GM21367 (cell line): ENCODE data around the gene SEMA5A.

Experiments
- ATAC-seq: cut with Tn5 transposase; IDR thresholded peaks from one replicate; pipeline ENCODE4 v1.9.1; 2021; ENCODE audit not compliant: unreplicated experiment

The SEMA5A gene

DNA sequence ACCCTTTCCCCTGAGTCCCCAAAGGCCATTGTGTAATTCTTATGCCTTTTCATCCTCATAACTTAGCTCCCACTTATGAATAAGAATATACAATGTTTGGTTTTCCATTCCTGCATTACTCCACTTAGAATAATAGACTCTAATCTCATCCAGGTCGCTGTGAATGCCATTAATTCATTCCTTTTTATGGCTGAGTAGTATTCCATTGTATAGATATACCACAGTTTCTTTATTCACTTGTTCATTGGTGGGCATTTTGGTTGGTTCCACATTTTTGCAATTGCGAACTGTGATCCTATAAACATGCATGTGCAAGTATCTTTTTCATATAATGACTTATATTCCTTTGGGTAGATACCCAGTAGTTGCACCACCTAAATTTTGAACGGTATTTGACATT, 101.5 kb downstream of the SEMA5A start:
- ATAC-seq, result no peak

DNA sequence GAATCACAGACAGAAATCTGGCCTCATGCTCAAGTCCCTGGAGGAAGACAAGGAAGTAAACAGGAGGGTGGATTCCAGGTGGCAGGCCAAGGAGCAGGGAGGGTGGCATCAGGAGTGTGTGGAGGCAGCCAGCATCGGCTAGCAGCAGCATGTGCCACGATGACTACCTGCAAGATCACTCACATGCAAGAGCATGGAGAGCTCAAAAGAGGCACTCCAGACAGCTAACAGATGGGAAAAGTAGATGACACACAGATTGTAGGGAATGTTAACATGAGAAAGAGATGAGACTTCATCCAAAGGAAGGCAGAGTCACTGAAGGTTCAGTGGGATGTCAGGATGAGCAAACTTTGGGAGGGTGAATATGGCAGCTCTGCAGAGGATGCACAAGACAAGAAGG, 104.3 kb downstream of the SEMA5A start:
- ATAC-seq, result no peak

DNA sequence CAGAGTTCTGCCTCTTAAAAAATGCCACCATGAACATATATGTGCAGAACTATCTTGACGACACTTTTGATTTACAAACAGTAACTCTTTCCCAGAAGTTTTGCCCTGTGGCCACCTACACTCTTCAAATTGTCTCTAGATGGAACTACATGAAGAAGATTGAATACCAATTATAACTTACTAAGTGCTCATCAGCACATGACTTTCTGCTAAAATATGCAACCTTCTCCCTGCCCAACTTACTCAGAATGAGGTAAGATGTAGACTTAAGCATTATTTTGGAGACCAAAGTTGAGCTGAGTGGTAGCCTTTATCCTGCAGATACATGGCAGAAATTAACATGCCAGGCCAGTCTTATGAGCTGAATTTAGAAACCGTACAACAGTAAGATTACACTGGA, 105.4 kb downstream of the SEMA5A start:
- no peak for ATAC-seq

DNA sequence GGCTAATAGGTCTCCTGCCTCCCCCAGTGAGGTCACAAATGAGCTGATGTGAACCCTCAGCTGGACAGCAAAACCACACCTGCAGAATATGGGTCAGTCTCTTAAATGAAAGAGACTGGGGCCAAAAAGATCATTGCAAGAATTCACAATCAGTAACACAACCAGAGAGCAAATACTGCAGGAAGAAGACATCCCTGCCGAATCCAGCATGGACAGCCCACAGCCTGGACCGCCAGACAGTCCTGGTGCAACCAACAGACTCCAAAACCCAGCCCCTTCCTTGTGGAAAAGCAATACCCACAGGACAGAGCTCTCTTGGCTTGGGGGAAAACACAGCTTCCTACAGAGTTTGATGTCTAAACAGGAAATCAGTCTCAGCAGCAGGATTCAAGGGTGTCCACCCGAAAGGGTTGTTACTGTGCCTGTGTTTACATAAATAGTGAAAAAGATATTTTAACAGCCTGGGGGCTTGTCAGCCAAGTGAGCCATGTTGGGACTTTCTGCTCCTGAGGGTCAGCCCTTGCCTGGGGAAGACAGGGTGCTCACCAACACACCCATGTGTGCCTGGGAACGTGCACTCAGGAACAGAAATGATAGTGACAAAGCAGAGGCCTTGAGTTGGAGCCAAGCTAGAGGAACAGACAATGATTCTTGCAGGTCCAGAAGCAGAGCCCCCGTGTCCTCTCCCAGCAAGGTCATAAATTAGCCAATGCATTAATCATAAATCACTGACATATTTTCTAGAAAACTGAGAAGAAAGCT, 106.2 kb downstream of the SEMA5A start:
- ATAC-seq, result no peak

DNA sequence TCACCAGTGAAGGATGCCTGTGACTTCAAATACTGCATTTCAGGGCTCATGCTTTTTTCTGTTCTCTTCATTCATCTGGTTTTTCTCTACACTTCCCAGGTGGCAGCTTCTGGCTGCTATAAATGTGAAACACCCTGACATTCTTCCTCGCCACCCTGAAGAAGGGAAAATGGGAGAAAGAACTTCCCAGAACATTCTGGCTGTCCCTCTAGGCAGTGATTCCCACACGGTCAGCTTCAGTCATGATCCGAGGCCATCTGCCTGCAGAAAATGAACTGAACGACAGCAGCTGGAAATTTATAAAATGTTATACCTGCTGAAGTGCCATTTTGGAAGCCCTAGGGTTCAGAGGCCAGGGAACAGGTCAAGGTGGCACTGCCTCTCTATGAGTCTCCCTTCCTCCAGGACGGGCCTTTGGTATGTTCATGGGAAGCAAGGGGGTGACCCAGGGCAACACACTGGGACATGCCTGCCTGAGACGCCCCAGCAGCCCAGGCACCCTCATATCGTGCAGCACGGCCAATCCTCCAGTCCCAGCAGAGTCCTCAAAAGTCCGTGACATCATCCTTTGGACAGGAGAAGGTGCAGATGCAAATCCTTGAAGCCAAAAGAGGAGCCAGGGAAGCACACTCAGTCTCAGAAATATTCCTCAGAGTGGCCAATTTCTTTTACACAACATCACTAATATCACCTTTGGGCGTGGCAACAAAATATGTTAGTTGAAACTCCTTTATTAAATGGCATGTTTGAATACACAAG, 107.1 kb downstream of the SEMA5A start:
- ATAC-seq, result no peak

DNA sequence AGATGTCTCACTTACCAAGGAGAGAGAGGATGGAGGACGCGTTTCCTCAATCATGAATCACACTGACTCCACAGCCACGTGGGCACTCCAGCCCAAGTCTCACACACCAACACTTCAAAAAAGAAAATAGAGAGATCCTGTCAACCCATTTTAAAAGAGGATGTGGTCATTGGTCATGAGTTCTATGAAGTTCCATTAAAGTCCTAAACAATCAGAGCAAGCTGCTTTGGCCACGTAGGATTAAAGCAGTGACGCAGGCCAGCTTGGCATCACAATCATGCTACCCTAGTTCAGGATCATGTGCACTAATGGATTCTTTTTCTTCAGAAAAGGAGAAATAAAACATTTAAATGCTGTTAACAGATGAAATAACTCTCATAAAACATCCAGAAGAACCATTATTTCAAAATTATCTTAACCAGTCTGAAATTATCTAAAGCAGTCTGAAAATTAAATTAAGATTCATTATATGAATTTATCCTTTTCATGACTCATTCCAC, 108.1 kb downstream of the SEMA5A start:
- ATAC-seq, result no peak

GRCh38 chr5:9431496-9432258, 114.2 kb downstream of the SEMA5A start:
- ATAC-seq, result no peak

- no peak for ATAC-seq
These were observed 114.8 kb downstream of the SEMA5A start for GRCh38 chr5:9431151-9431495.

DNA sequence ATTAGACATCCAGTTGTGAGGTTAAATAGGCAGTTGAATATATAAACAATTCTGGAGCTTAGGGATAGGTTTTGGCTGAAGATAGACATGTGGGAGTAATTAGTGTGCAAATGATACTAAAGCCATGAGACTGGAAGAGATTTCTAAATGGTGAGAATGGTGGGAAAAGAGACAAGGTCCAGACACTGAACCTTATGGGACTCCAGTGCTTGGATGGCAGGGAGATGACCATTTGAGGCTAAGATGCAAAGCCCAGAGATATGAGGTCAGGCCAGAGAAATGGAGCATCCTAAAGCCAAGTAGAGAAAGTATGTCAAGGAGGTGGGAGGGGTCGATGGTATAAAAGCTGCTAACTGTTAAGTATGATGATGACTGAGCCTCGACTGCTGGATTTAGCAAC, 115.6 kb downstream of the SEMA5A start:
- no peak for ATAC-seq

GRCh38 chr5:9429691-9430215, 116.1 kb downstream of the SEMA5A start:
- ATAC-seq, result no peak

DNA sequence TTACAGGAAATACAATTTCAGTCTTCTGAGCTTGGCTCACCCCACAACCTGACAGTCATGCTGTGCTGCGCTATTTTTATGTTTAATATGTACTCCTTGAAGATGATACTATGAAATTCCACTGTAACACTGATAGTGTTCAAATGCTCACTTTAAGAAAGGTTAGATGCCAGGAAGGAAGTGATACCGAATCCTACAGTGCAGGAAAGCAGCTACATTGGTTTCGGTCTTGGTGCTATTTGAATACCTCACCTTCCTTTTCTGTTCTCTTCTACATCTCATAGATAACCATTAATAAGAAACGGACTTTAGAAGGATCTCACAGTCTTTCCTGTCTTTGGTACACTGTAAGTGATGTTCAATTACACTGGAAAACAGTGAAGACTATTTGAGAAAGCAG, 117.6 kb downstream of the SEMA5A start:
- ATAC-seq, result no peak

DNA sequence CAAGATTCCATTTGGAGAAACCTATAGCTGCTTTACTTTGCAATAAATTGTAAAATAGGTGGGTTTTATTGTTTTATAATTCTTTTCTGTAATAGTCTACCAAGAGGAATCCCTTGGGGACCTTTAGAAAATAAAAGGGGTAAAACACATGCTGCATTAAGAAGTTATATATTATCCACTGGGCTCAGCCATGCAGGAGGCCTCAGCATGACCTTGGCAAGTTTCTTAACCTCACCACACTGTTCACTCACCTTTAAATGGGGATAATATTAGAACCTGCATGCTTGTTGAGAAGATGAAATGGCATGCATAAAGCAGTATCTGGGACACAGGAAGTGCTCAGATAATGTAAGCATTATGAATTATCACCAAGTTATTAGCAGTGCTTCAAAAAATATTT, 120.2 kb downstream of the SEMA5A start:
- no peak for ATAC-seq

- no peak for ATAC-seq
These were observed 122.3 kb downstream of the SEMA5A start for GRCh38 chr5:9423571-9423970.

DNA sequence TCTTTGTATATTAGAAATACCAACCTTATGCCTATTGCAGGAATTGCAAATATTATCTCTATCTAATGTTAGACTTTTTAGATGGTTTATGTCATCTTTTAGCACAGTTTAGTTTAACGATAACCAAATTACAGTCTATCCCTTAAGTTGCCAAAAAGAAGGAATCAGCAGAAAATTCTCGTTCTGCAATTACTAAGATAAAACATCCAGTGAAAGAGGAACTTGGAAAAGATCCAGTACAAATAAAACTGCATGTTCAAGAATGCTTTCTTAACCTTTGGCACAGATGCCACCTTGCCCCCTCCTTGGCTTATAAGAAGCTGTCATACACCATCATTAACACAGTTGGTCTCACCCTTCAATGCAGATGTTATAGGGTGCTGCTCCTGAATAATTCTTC, 124.0 kb downstream of the SEMA5A start:
- ATAC-seq, result no peak

DNA sequence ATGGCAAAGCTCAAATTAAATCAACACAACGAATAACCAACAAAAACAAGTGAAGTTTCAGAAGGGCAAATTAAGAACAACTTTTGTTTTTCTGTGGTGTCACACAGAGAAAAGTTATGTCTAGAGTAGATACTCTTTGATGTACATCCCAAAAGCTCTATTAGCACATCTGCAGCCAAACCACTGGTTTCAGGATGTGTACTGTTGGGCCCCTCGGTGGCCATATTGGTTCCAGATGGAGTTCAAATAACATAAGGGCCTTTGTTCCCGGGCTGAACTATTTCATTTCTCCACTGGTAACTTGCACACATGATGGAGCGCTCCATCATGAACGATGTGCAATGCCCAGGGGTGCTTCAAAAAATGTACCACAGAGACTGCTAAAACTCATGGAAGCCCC, 126.1 kb downstream of the SEMA5A start:
- no peak for ATAC-seq

GRCh38 chr5:9415566-9415965, 130.3 kb downstream of the SEMA5A start:
- ATAC-seq, result no peak

DNA sequence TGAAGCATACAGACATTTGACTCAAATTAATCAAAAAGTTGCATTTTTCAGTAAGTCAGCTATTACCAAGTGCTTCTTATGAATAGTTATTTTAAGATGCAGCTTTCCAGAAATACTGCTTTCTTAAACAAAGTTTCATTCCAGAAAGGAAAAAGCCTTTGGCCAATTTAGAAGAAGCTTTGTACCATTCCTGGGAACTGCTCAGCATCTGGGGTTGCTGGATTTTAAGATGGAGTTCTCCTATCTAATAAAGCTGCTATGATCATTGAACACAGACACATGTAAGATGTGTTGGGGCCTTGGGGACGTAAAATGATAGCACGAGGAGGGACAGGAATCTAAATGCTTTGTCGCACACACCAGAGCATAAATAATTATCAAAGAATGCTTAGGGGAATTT, 130.8 kb downstream of the SEMA5A start:
- no peak for ATAC-seq

DNA sequence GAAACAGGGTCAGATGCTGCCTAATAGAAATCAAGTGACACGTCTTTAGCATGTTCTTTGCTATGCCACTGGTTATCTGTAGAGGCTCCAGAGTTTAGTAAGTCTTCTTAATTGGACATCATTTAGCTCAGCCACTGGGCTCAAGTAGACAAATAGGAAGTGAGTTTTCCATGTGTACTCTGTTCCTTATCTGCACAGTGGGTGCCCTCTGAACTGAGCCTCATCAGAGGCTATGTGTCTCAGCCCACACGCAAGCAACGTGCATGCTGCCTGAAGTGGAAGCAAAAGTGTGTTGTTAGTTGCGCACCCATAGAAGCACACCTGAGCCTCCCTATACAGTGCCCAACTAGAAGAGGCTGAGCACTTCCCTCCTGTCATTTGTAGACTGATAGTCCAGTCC, 134.7 kb downstream of the SEMA5A start:
- no peak for ATAC-seq

GRCh38 chr5:9409413-9409960, 136.4 kb downstream of the SEMA5A start:
- ATAC-seq, result no peak

DNA sequence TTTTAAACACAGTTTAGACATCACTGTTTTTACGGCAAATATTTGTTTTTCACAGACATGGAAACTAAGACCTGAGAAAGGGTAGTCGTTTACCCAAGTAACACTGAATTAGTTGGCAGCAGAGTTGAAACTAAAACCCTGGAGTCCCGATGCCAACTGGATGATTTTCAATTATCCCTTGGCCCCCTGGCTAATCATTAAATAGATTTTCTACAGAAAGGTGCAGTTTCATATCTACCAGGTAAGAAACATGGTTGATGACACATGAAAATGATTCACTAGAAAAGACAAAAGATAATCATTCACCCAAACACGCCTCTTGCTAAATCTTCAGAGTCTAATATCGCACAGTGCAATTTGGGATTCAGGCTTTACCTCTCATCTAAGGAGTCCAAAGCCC, 136.9 kb downstream of the SEMA5A start:
- no peak for ATAC-seq

- no peak for ATAC-seq
These were observed 140.6 kb downstream of the SEMA5A start for GRCh38 chr5:9405196-9405754.
